Tibial nerve (tissue), 4 donors: ENCODE results near the gene FLRT2. TPM values are rescaled to one million over a fixed set of nuclear protein-coding genes. Genes with fewer than 3 reads are reported as not detected.

Experiments
- DNase-seq, 2 donors: peaks; one replicate each; pipeline ENCODE4 v3.0.0-alpha.2; 2019; ENCODE audit warnings: low spot score in 2 of 2
- H3K27ac ChIP-seq, 4 donors: fragments of 200-600 bp; sonication (generic) in 3 of 4; one replicate each; pipeline ENCODE4 v1.5.1; 2017 to 2019; ENCODE audit warnings: mild to moderate bottlenecking in 1 of 4
- H3K27me3 ChIP-seq, 2 donors: fragments of 200-600 bp; sonication (generic) in 1 of 2; one replicate each; pipeline versions ENCODE4 v1.5.1 to v1.6.0; 2017 to 2019
- H3K36me3 ChIP-seq, 3 donors: fragments of 200-600 bp; sonication (generic); one replicate each; pipeline ENCODE4 v1.5.1; 2018 to 2019
- H3K4me1 ChIP-seq, 4 donors: fragments of 200-600 bp; sonication (generic) in 3 of 4; one replicate each; pipeline ENCODE4 v1.5.1; 2017 to 2019
- H3K4me3 ChIP-seq, 4 donors: fragments of 200-600 bp; sonication (generic) in 3 of 4; one replicate each; pipeline ENCODE4 v1.5.1; 2017 to 2019; ENCODE audit warnings: mild to moderate bottlenecking in 1 of 4, moderate library complexity in 1 of 4
- H3K9me3 ChIP-seq, 4 donors: fragments of 200-600 bp; sonication (generic) in 3 of 4; one replicate each; pipeline ENCODE4 v1.5.1; 2017 to 2019
- CTCF ChIP-seq, 5 experiments: fragments of 200-600 bp in 3 of 5; fragments of 450-650 bp in 2 of 5; sonication (generic) in 3 of 5; IDR thresholded peaks; one replicate each; pipeline ENCODE4 v1.5.1; 2016 to 2019; ENCODE audit warnings: antibody characterized with exemption in 5 of 5, mild to moderate bottlenecking in 3 of 5, moderate library complexity in 2 of 5
- EP300 ChIP-seq, 2 donors: sonication (generic); formaldehyde crosslinking; IDR thresholded peaks; one replicate each; pipeline ENCODE4 v1.6.1; 2017; ENCODE audit warnings: antibody characterized with exemption in 2 of 2, mild to moderate bottlenecking in 1 of 2
- POLR2A ChIP-seq, 2 donors: fragments of 450-650 bp; IDR thresholded peaks; one replicate each; pipeline ENCODE4 v1.6.1; 2017; ENCODE audit warnings: antibody characterized with exemption in 2 of 2, mild to moderate bottlenecking in 2 of 2, moderate library complexity in 2 of 2
- WGBS, 2 donors: methylation state at CpG; one replicate each; pipeline ENCODE4 v1.1.5; 2018; 5-methylcytosine and 5-hydroxymethylcytosine counted together
- total RNA-seq, 4 donors: library from RNA; depleted of rRNA; stranded (reverse); fragments of >200 nt; gene quantifications; one replicate each; pipeline ENCODE4 v1.1.0, GENCODE V29; 2016

Gene FLRT2
- total RNA-seq, 4 donors from 2014 or later: 26.4 to 109 (median 71.6) TPM

GRCh38 chr14:85527006-85527405 lies 2.9 kb upstream of the FLRT2 start:
- Histone ChIP-seq H3K9me3 (no peaks in the 10 kb centered on the region), H3K27me3 (no peaks in the 10 kb centered on the region), H3K36me3 (no peaks in the 10 kb centered on the region), H3K4me3 (no peak overlapping the region), H3K4me1 (peaks cover 0 to 39% (median 0%) of the 10 kb centered on the region in 4 donors), H3K27ac (peak overlapping the region in 2 of 4 donors; percentile 62 to 91)
- no peak for DNase-seq
- 92 to 95% methylated on average over 1 of the region's 1 CpG for WGBS, 2 donors
- TF ChIP-seq CTCF (IDR thresholded peaks at IDR 0.05): no peak
- no peak for TF ChIP-seq POLR2A (IDR thresholded peaks at IDR 0.05)

- 70 to 71% methylated on average over 3 of the region's 3 CpGs for WGBS, 2 donors
Measured at GRCh38 chr14:85527445-85528035, 2.4 kb upstream of the FLRT2 start.

GRCh38 chr14:85528080-85528896 lies 1.7 kb upstream of the FLRT2 start:
- H3K4me3 ChIP-seq: peak overlapping the region; percentile 51 to 74 (median 61)
- H3K4me1 ChIP-seq: peaks cover 0 to 51% (median 5%) of the 10 kb centered on the region in 4 donors
- H3K36me3 ChIP-seq: no peaks in the 10 kb centered on the region
- peak overlapping the region; percentile 68 to 91 (median 76) for H3K27ac ChIP-seq
- WGBS, 2 donors: 11 to 13% methylated on average over 7 of the region's 7 CpGs
- peaks cover 0 to 8% of the 10 kb centered on the region in 2 donors for H3K27me3 ChIP-seq
- peak in 1 of 2 donors; percentile 49 for DNase-seq
- TF ChIP-seq EP300 (IDR thresholded peaks at IDR 0.05) (peak in 1 of 2 donors; percentile 39), CTCF (IDR thresholded peaks at IDR 0.05) (peak; percentile 17 to 53 (median 46)), POLR2A (IDR thresholded peaks at IDR 0.05) (no peak)
- H3K9me3 ChIP-seq: no peaks in the 10 kb centered on the region

More at GRCh38 chr14:85527445-85528035, 2.4 kb upstream of the FLRT2 start:
- DNase-seq: no peak
- Histone ChIP-seq H3K27ac (peak overlapping the region in 2 of 4 donors; percentile 62 to 91), H3K36me3 (no peaks in the 10 kb centered on the region), H3K27me3 (peaks cover 0 to under 1% of the 10 kb centered on the region in 2 donors), H3K9me3 (no peaks in the 10 kb centered on the region), H3K4me3 (peak overlapping the region in 1 of 4 donors; percentile 74), H3K4me1 (peaks cover 0 to 44% (median 2%) of the 10 kb centered on the region in 4 donors)
- TF ChIP-seq EP300 (IDR thresholded peaks at IDR 0.05) (no peak), POLR2A (IDR thresholded peaks at IDR 0.05) (no peak), CTCF (IDR thresholded peaks at IDR 0.05) (no peak)

DNA sequence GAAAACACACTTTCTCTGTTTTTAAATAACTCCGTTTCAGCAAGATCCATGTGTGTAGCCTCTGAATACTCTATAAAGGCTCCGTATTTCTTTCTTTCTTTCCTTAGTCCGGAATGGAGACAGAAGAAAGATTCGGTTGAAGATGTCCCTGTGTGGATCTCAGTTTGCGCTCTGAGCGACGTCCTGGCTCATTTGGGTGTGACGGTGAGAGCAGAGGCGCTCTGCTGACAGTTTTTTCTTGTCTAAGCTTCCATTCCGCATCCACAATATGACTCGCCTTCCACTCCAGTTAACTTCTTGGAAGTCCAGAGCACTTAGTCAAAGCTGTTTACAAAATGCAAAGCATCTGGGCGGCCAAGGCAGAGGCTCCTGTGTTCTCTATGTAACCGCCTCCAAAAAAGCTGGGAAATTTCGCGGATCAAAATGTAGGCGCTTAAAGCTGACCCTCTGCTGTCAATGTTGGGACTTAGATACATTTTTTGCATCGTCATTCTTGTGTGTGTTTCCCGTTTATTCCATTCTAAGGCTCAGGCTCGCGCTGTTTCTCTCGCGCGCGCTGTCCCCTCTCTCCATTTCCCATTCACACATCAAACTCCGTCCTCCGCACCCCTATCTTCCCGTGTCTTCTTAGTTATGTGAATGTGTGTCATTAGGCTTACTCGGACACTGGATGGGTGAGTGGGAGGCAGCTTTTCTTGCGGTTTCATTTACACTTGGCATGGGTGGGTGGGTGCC lies 880 bp upstream of the FLRT2 start:
- TF ChIP-seq CTCF (IDR thresholded peaks at IDR 0.05): peak in 1 of 5 experiments; percentile 6
- TF ChIP-seq EP300 (IDR thresholded peaks at IDR 0.05): no peak
- peak overlapping the region; percentile 68 to 91 (median 76) for H3K27ac ChIP-seq
- peaks cover 0 to 50% (median 5%) of the 10 kb centered on the region in 4 donors for H3K4me1 ChIP-seq
- H3K36me3 ChIP-seq: no peaks in the 10 kb centered on the region
- peaks cover 0 to 10% of the 10 kb centered on the region in 2 donors for H3K27me3 ChIP-seq
- 4 to 5% methylated on average over 29 of the region's 29 CpGs for WGBS, 2 donors
- DNase-seq: no peak
- peak overlapping the region; percentile 51 to 74 (median 61) for H3K4me3 ChIP-seq
- H3K9me3 ChIP-seq: no peaks in the 10 kb centered on the region
